Subcutaneous adipose tissue (tissue), 4 donors: ENCODE data around the gene MORF4L1. TPM values are rescaled to one million over a fixed set of nuclear protein-coding genes. Genes with fewer than 3 reads are reported as not detected.

Source experiments
- CTCF ChIP-seq: fragments of 450-650 bp; IDR thresholded peaks from one replicate; pipeline ENCODE4 v1.5.1; 2016; ENCODE audit warnings: low read depth, mild to moderate bottlenecking, control low read depth, antibody characterized with exemption, moderate library complexity
- small RNA-seq: library from RNA; depleted of rRNA; stranded (forward); fragments of <200 nt; gene quantifications from one replicate; pipeline ENCODE3, GENCODE V24; 2016
- total RNA-seq, 4 donors: library from RNA; depleted of rRNA; stranded (reverse); fragments of >200 nt; gene quantifications; one replicate each; pipeline ENCODE4 v1.1.0, GENCODE V29; 2016

Gene MORF4L1
- total RNA-seq, 4 donors from 2014 or later = 351 to 431 (median 389) TPM

- TF ChIP-seq CTCF = no peak
These were observed 73.8 kb downstream of the MORF4L1 start for GRCh38 chr15:78946493-78946892.

- no peak for TF ChIP-seq CTCF
These were observed 74.8 kb downstream of the MORF4L1 start for GRCh38 chr15:78947506-78947905.

Small RNAs within 50 kb of the gene (small RNA-seq; reads per million reads assigned to genes)
- gene RNU6-415P = not detected

Other genes with a start within 250 kb of the MORF4L1 start
- not detected for gene CHRNB4, start 231.7 kb upstream of the MORF4L1 start, total RNA-seq
- 10 to 100 TPM in 1 of 4 donors, 1 to 10 TPM in 3; 4.6 to 10.2 (median 7.8) TPM for gene ADAMTS7, start 61.4 kb upstream of the MORF4L1 start, total RNA-seq
- 100 to 1,000 TPM; 127 to 375 (median 217) TPM for gene CTSH, start 72.2 kb downstream of the MORF4L1 start, total RNA-seq
- gene RASGRF1, start 217.9 kb downstream of the MORF4L1 start, total RNA-seq = 1 to 10 TPM in 1 of 4 donors, under 1 TPM in 2, not detected in 1; under 0.01 to 1.7 (median 0.22) TPM